Measurements from ENCODE around the gene SMIM15. TPM values are rescaled to one million over a fixed set of nuclear protein-coding genes. Genes with fewer than 3 reads are reported as not detected.

SMIM15 gene
- total and polyA plus RNA-seq, 2 of the 4 experiments (the other 2 are of a cell fraction) = 49.7 to 94.3 TPM

DNA sequence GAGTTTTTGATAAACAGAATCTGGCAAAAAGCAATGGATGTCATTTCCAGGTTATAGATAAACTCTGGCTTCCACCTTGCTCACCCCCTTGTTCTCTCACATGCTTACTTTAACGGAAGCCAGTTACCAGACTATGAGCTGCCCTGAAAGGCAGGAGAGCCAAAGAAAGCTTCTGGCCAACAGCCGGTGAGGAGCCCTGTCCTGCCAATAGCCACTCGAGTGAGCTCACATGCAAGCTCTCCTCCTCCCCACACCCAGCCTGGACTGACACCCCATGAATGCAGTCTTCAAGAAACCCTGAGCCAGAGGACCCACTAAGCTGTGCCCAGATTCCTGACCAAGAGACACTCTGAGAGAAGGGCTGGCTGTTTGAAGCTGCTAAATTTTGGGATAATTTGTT is 14.4 kb upstream of the SMIM15 start:
- H3K36me3 ChIP-seq (ENCODE audit: control insufficient read depth, insufficient read depth, low read length) = no peaks in the 10 kb centered on the region
- no CpG with 5 or more reads among the region's 3 CpGs for WGBS, 2 experiments (ENCODE audit: extremely low coverage in 2 of 2, insufficient read length in 1 of 2)
- H3K14ac ChIP-seq (replicated peaks; ENCODE audit: low read depth, low read length) = no peak overlapping the region
- H2BK120ac ChIP-seq (ENCODE audit: low read depth, low read length) = no peak overlapping the region
- H3K4me1 ChIP-seq (ENCODE audit: control insufficient read depth, insufficient read depth, low read length) = peaks cover 5% of the 10 kb centered on the region; the same call in 1 of the 2 replicates
- POLR2A ChIA-PET (ENCODE audit: unreplicated experiment) = no interaction called here
- H3K18ac ChIP-seq (ENCODE audit: low read depth, low read length) = no peak overlapping the region
- no peak overlapping the region for H3K4me3 ChIP-seq (ENCODE audit: insufficient read depth, low read depth, low read length)
- H3K9me3 ChIP-seq (ENCODE audit: control insufficient read depth, insufficient read depth, low read length) = no peaks in the 10 kb centered on the region
- no peak overlapping the region for H3K4ac ChIP-seq (ENCODE audit: low read depth, low read length)
- no peak overlapping the region for H2AFZ ChIP-seq (replicated peaks; ENCODE audit: low read length, poor library complexity)
- H3K9ac ChIP-seq (ENCODE audit: low read depth, low read length) = no peak overlapping the region
- H2AK9ac ChIP-seq (replicated peaks; ENCODE audit: low read depth, low read length, poor library complexity) = no peak overlapping the region
- H3K56ac ChIP-seq (ENCODE audit: extremely low read depth, insufficient read depth, low read length) = no peak overlapping the region
- H3K27ac ChIP-seq (ENCODE audit: insufficient read depth, low read length) = no peak overlapping the region
- CTCF ChIA-PET = interaction anchor here (0.7 kb wide), 1 partner anchor 527 kb away, joined by 3 read pairs; no protein-coding TSS in a partner anchor
- no peak overlapping the region for H3K23ac ChIP-seq (ENCODE audit: low read depth, low read length)
- H4K20me1 ChIP-seq (ENCODE audit: insufficient read depth, low read length) = no peaks in the 10 kb centered on the region
- TF ChIP-seq FOS (IDR thresholded peaks at IDR 0.05; ENCODE audit: low read depth, low read length) (no peak), CHD1 (IDR thresholded peaks at IDR 0.05; ENCODE audit: low read depth, low read length) (no peak), NFE2L2 (IDR thresholded peaks at IDR 0.05; ENCODE audit: low read depth, low read length) (no peak), BHLHE40 (IDR thresholded peaks at IDR 0.05; ENCODE audit: low read depth, low read length) (no peak), MAFK (IDR thresholded peaks at IDR 0.05; ENCODE audit: low read depth, low read length) (no peak), CEBPB (IDR thresholded peaks at IDR 0.05; ENCODE audit: low read depth, low read length) (no peak), RCOR1 (IDR thresholded peaks at IDR 0.05; ENCODE audit: insufficient replicate concordance, low read length) (no peak), MAZ (IDR thresholded peaks at IDR 0.05; ENCODE audit: borderline replicate concordance, low read depth, low read length) (no peak)
- TF ChIP-seq, protein P1, sequence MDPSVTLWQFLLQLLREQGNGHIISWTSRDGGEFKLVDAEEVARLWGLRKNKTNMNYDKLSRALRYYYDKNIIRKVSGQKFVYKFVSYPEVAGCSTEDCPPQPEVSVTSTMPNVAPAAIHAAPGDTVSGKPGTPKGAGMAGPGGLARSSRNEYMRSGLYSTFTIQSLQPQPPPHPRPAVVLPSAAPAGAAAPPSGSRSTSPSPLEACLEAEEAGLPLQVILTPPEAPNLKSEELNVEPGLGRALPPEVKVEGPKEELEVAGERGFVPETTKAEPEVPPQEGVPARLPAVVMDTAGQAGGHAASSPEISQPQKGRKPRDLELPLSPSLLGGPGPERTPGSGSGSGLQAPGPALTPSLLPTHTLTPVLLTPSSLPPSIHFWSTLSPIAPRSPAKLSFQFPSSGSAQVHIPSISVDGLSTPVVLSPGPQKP (IDR thresholded peaks at IDR 0.05; ENCODE audit: borderline replicate concordance, low read depth, low read length) = no peak
- H2AK5ac ChIP-seq (ENCODE audit: low read depth, low read length) = no peak overlapping the region
- H2BK5ac ChIP-seq (ENCODE audit: low read depth, low read length, poor library complexity, severe bottlenecking) = no peak overlapping the region
- H2BK15ac ChIP-seq (ENCODE audit: low read depth, low read length) = no peak overlapping the region
- H4K5ac ChIP-seq (ENCODE audit: low read depth, low read length) = no peak overlapping the region
- DNase-seq (no peak), ATAC-seq (ENCODE audit: low read depth) (no peak)
- H3K4me2 ChIP-seq (ENCODE audit: low read depth, low read length) = no peak overlapping the region
- H4K91ac ChIP-seq (ENCODE audit: insufficient read depth, low read depth, low read length) = no peak overlapping the region
- no peaks in the 10 kb centered on the region for H3K79me1 ChIP-seq (ENCODE audit: low read depth in 1 of 2, low read length in 2 of 2)
- no peak overlapping the region for H2BK20ac ChIP-seq (ENCODE audit: low read depth, low read length)
- H4K8ac ChIP-seq (ENCODE audit: low read depth in 2 of 2, low read length in 2 of 2) = no peak overlapping the region
- no peaks in the 10 kb centered on the region for H3K9me1 ChIP-seq (ENCODE audit: insufficient read depth, low read length)
- no TSS peak for BruUV-seq (replicated peaks)
- in situ Hi-C loops (cut with MboI; ENCODE audit: low sequenced_read_pairs) = no loop called here
- intact Hi-C loops (cut with micrococcal nuclease) = no loop called here
- dilution Hi-C loops (cut with HindIII; ENCODE audit: low sequenced_read_pairs, unreplicated experiment) = no loop called here
- no peaks in the 10 kb centered on the region for H3K27me3 ChIP-seq (ENCODE audit: control insufficient read depth, insufficient read depth, low read length)
